IMR-90 (cell line): ENCODE measurements around the gene GXYLT1. TPM values are rescaled to one million over a fixed set of nuclear protein-coding genes. Genes with fewer than 3 reads are reported as not detected.

Source experiments
- ATAC-seq: fragments of 200-7000 bp; cut with Tn5 transposase; 2 replicates; pipeline ENCODE4 v1.9.1; 2020; ENCODE audit warnings: low read depth, mild to moderate bottlenecking, moderate library complexity
- BruUV-seq: library from RNA; stranded (reverse); fragments of 400-500 nt; replicated peaks from 2 replicates; lab custom pipeline; 2021; lab: Mats Ljungman, UMichigan
- CTCF ChIA-PET: fragments of 300-600 bp; formaldehyde crosslinking; extraction: SDS; loops from one replicate; lab custom pipeline; 2021; ENCODE audit warnings: antibody characterized with exemption; lab: Yijun Ruan, JAX
- POLR2A ChIA-PET: fragments of 300-600 bp; sonication (Branson Sonifier 250); formaldehyde crosslinking; loops from one replicate; lab custom pipeline; 2022; ENCODE audit warnings: antibody characterized with exemption; ENCODE audit not compliant: unreplicated experiment; lab: Charles Lee
- DNase-seq: peaks from one replicate; pipeline ENCODE4 v3.0.0; 2013
- H2AFZ ChIP-seq: replicated peaks from 2 replicates; pipeline ENCODE3; 2013; ENCODE audit warnings: low read length, mild to moderate bottlenecking; ENCODE audit not compliant: poor library complexity
- H2AK5ac ChIP-seq: 2 replicates; pipeline ENCODE4 v1.6.1; 2013; ENCODE audit warnings: low read depth, low read length, inconsistent platforms
- H2AK9ac ChIP-seq: replicated peaks from 2 replicates; pipeline ENCODE3; 2013; ENCODE audit warnings: mild to moderate bottlenecking, low read depth, low read length, moderate library complexity; ENCODE audit not compliant: poor library complexity
- H2BK120ac ChIP-seq: 2 replicates; pipeline ENCODE4 v1.6.1; 2013; ENCODE audit warnings: low read depth, low read length, inconsistent platforms
- H2BK15ac ChIP-seq: 3 replicates; pipeline ENCODE4 v1.6.1; 2013; ENCODE audit warnings: low read depth, low read length, inconsistent platforms
- H2BK20ac ChIP-seq: 2 replicates; pipeline ENCODE4 v1.6.1; 2013; ENCODE audit warnings: low read depth, mild to moderate bottlenecking, inconsistent platforms, low read length, moderate library complexity
- H2BK5ac ChIP-seq: 2 replicates; pipeline ENCODE4 v1.6.1; 2013; ENCODE audit warnings: mild to moderate bottlenecking, low read depth, low read length, inconsistent platforms; ENCODE audit not compliant: poor library complexity, severe bottlenecking
- H3K14ac ChIP-seq: replicated peaks from 2 replicates; pipeline ENCODE4 v1.6.1; 2013; ENCODE audit warnings: low read depth, low read length, inconsistent platforms
- H3K18ac ChIP-seq: 2 replicates; pipeline ENCODE4 v1.6.1; 2013; ENCODE audit warnings: low read depth, low read length, control low read depth
- H3K23ac ChIP-seq: 2 replicates; pipeline ENCODE4 v1.6.1; 2013; ENCODE audit warnings: low read depth, low read length, inconsistent platforms
- H3K27ac ChIP-seq: 2 replicates; pipeline ENCODE4 v1.5.1; 2013; ENCODE audit warnings: mild to moderate bottlenecking, control low read depth, low read length; ENCODE audit not compliant: insufficient read depth
- H3K27me3 ChIP-seq: 2 replicates; pipeline ENCODE4 v1.6.1; 2013; ENCODE audit warnings: low read length; ENCODE audit not compliant: control insufficient read depth, insufficient read depth
- H3K36me3 ChIP-seq: 2 replicates; pipeline ENCODE4 v1.6.1; 2013; ENCODE audit warnings: low read length, mixed read lengths; ENCODE audit not compliant: control insufficient read depth, insufficient read depth
- H3K4ac ChIP-seq: 2 replicates; pipeline ENCODE4 v1.6.1; 2013; ENCODE audit warnings: low read depth, low read length, inconsistent platforms
- H3K4me1 ChIP-seq: 2 replicates; pipeline ENCODE4 v1.6.1; 2013; ENCODE audit warnings: low read length, mixed read lengths; ENCODE audit not compliant: control insufficient read depth, insufficient read depth
- H3K4me2 ChIP-seq: 2 replicates; pipeline ENCODE4 v1.6.1; 2013; ENCODE audit warnings: low read depth, mild to moderate bottlenecking, control low read depth, low read length, moderate library complexity
- H3K4me3 ChIP-seq: 2 replicates; pipeline ENCODE4 v1.5.1; 2013; ENCODE audit warnings: low read depth, mild to moderate bottlenecking, control low read depth, low read length, moderate library complexity; ENCODE audit not compliant: insufficient read depth
- H3K56ac ChIP-seq: 2 replicates; pipeline ENCODE4 v1.6.1; 2013; ENCODE audit warnings: low read length, inconsistent platforms; ENCODE audit not compliant: insufficient read depth; ENCODE audit errors: extremely low read depth
- H3K79me1 ChIP-seq, 2 experiments: 2 replicates each; pipeline ENCODE4 v1.6.1; 2013; ENCODE audit warnings: low read length in 2 of 2, inconsistent platforms in 1 of 2, low read depth in 1 of 2
- H3K9ac ChIP-seq: 2 replicates; pipeline ENCODE4 v1.6.1; 2013; ENCODE audit warnings: low read depth, low read length, control low read depth
- H3K9me1 ChIP-seq: 2 replicates; pipeline ENCODE4 v1.6.1; 2013; ENCODE audit warnings: low read length, inconsistent platforms; ENCODE audit not compliant: insufficient read depth
- H3K9me3 ChIP-seq: 2 replicates; pipeline ENCODE4 v1.6.1; 2013; ENCODE audit warnings: low read length; ENCODE audit not compliant: control insufficient read depth, insufficient read depth
- H4K20me1 ChIP-seq: 2 replicates; pipeline ENCODE4 v1.6.1; 2013; ENCODE audit warnings: low read length, inconsistent platforms; ENCODE audit not compliant: insufficient read depth
- H4K5ac ChIP-seq: 2 replicates; pipeline ENCODE4 v1.6.1; 2013; ENCODE audit warnings: mild to moderate bottlenecking, low read depth, low read length, control low read depth
- H4K8ac ChIP-seq, 2 experiments: 2 replicates each; pipeline ENCODE4 v1.6.1; 2013; ENCODE audit warnings: low read depth in 2 of 2, low read length in 2 of 2, control low read depth in 1 of 2, inconsistent platforms in 1 of 2
- H4K91ac ChIP-seq: 2 replicates; pipeline ENCODE4 v1.6.1; 2013; ENCODE audit warnings: low read depth, low read length, inconsistent platforms; ENCODE audit not compliant: insufficient read depth
- BHLHE40 ChIP-seq: fragments of 150-350 bp; IDR thresholded peaks from 2 replicates; pipeline ENCODE4 v1.6.1; 2016; ENCODE audit warnings: mild to moderate bottlenecking, low read depth, low read length
- CHD1 ChIP-seq: IDR thresholded peaks from 2 replicates; pipeline ENCODE4 v1.6.1; 2012; ENCODE audit warnings: low read depth, low read length, improper control_type of control experiment
- CTCF ChIP-seq: conservative IDR thresholded peaks from 2 replicates; pipeline ENCODE4 v1.5.1; 2012; ENCODE audit warnings: mild to moderate bottlenecking, low read depth, low read length, improper control_type of control experiment
- FOS ChIP-seq: fragments of 150-350 bp; IDR thresholded peaks from 2 replicates; pipeline ENCODE4 v1.6.1; 2016; ENCODE audit warnings: low read depth, low read length
- MAFK ChIP-seq: IDR thresholded peaks from 2 replicates; pipeline ENCODE4 v1.6.1; 2012; ENCODE audit warnings: low read depth, low read length, improper control_type of control experiment
- POLR2A ChIP-seq: IDR thresholded peaks from 2 replicates; pipeline ENCODE4 v1.6.1; 2012; ENCODE audit warnings: mild to moderate bottlenecking, low read depth, low read length
- RFX5 ChIP-seq: IDR thresholded peaks from 2 replicates; pipeline ENCODE4 v1.8.0; 2012; ENCODE audit warnings: low read depth, mild to moderate bottlenecking, low read length, moderate library complexity
- SMC3 ChIP-seq: fragments of 150-350 bp; IDR thresholded peaks from 2 replicates; pipeline ENCODE4 v1.6.1; 2016; ENCODE audit warnings: low read depth, mild to moderate bottlenecking, antibody characterized with exemption, low read length, moderate library complexity
- USF2 ChIP-seq: fragments of 150-350 bp; IDR thresholded peaks from 2 replicates; pipeline ENCODE4 v1.6.1; 2017; ENCODE audit warnings: mild to moderate bottlenecking, antibody characterized with exemption, low read length, low read depth
- WGBS, 2 experiments: methylation state at CpG; one replicate each; pipeline versions ENCODE4 v1.1.5 to v1.1.7; 2013; ENCODE audit warnings: missing lambda C conversion rate in 2 of 2; ENCODE audit not compliant: insufficient read length in 1 of 2; ENCODE audit errors: extremely low coverage in 2 of 2; 5-methylcytosine and 5-hydroxymethylcytosine counted together
- dilution Hi-C: fragments of 300-500 bp; cut with HindIII; formaldehyde crosslinking; loops from one replicate; pipeline ENCODE4 v1.14.3; 2018; ENCODE audit warnings: low sequenced_read_pairs; ENCODE audit not compliant: unreplicated experiment
- in situ Hi-C: fragments of 300-500 bp; cut with MboI; formaldehyde crosslinking; loops from 3 replicates; pipeline ENCODE4 v1.14.3; 2019; ENCODE audit warnings: low sequenced_read_pairs, inconsistent platforms, mixed read lengths
- intact Hi-C: fragments of 100-400 bp; cut with micrococcal nuclease; formaldehyde crosslinking; loops from 2 replicates; pipeline ENCODE4 v1.10.0; 2022
- polyA plus RNA-seq, 3 experiments: library from polyadenylated mRNA; depleted of rRNA; stranded (reverse); fragments of >200 nt; gene quantifications; 2 replicates each; pipeline ENCODE4 v1.2.3, GENCODE V29; 2012; ENCODE audit warnings: low replicate concordance in 1 of 3
- total RNA-seq: library from RNA; depleted of rRNA; stranded (reverse); fragments of >200 nt; gene quantifications from 2 replicates; pipeline ENCODE4 v1.2.3, GENCODE V29; 2012

Gene GXYLT1
- total and polyA plus RNA-seq, 2 of the 4 experiments (the other 2 are of a cell fraction) = 8.5 to 8.6 TPM

DNA sequence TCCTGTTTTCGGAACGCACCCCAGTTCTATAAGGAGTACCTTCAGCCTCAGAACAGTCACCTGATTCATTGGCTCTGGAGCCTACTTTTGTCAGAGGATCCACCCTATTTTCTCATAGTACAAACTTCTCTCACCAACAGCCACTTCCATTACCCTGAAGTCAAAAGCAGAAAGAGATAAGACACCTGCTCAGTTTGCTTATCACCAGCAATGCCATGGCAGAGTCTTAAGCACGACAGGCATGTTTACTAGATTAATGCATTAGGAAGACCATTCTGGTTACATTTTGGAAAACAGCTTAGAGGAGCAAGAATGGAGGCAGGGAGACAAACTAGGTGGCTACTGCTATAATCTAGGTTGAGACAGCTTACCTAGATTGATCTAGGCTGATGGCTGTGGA is 67.7 kb downstream of the GXYLT1 start:
- POLR2A ChIA-PET = no interaction called here
- H3K9me3 ChIP-seq = no peaks in the 10 kb centered on the region
- no peak overlapping the region for H3K18ac ChIP-seq
- no peak overlapping the region for H2BK120ac ChIP-seq
- no peak overlapping the region for H3K14ac ChIP-seq
- DNase-seq (no peak), ATAC-seq (no peak)
- no peaks in the 10 kb centered on the region; the same call in 1 of the 2 replicates for H3K9me1 ChIP-seq
- no peak overlapping the region for H4K8ac ChIP-seq
- no peak overlapping the region for H2BK5ac ChIP-seq
- intact Hi-C loops (no loop called here), dilution Hi-C loops (no loop called here), in situ Hi-C loops (no loop called here)
- no peaks in the 10 kb centered on the region for H4K20me1 ChIP-seq
- H3K4ac ChIP-seq = no peak overlapping the region
- H3K36me3 ChIP-seq = no peaks in the 10 kb centered on the region
- no peak overlapping the region for H2AK5ac ChIP-seq
- H3K4me3 ChIP-seq = no peak overlapping the region
- H3K27ac ChIP-seq = no peak overlapping the region
- H2AK9ac ChIP-seq = no peak overlapping the region
- CTCF ChIA-PET = no interaction called here
- no peak overlapping the region for H2BK20ac ChIP-seq
- no peaks in the 10 kb centered on the region for H3K79me1 ChIP-seq
- no peak overlapping the region for H3K56ac ChIP-seq
- no peak overlapping the region for H3K23ac ChIP-seq
- no TSS peak for BruUV-seq
- H2BK15ac ChIP-seq = no peak overlapping the region
- 86% methylated on average over 2 of the region's 3 CpGs; no CpG with 5 or more reads in 1 of the 2 experiments for WGBS, 2 experiments
- no peak overlapping the region for H2AFZ ChIP-seq
- H3K4me2 ChIP-seq = no peak overlapping the region
- TF ChIP-seq CTCF = no peak
- TF ChIP-seq RFX5 = no peak
- TF ChIP-seq POLR2A = no peak
- TF ChIP-seq BHLHE40 = no peak
- TF ChIP-seq MAFK = no peak
- no peak for TF ChIP-seq CHD1
- no peak for TF ChIP-seq USF2
- TF ChIP-seq FOS = no peak
- no peak for TF ChIP-seq SMC3
- no peak overlapping the region for H4K5ac ChIP-seq
- no peaks in the 10 kb centered on the region for H3K27me3 ChIP-seq
- H4K91ac ChIP-seq = no peak overlapping the region
- no peaks in the 10 kb centered on the region for H3K4me1 ChIP-seq
- H3K9ac ChIP-seq = no peak overlapping the region
